NCI-H2196 treated with DMSO at 0.1 percent for 48 hours (cell line): Measurements from ENCODE around the gene MR1.
A peak's percentile ranks its signal among the peaks of the same experiment; 100 is the strongest.

Experiments used
- DNase-seq: peaks from one replicate; lab custom pipeline; 2025; ENCODE audit not compliant: unreplicated experiment; lab: John Stamatoyannopoulos, UW

The MR1 gene

DNA sequence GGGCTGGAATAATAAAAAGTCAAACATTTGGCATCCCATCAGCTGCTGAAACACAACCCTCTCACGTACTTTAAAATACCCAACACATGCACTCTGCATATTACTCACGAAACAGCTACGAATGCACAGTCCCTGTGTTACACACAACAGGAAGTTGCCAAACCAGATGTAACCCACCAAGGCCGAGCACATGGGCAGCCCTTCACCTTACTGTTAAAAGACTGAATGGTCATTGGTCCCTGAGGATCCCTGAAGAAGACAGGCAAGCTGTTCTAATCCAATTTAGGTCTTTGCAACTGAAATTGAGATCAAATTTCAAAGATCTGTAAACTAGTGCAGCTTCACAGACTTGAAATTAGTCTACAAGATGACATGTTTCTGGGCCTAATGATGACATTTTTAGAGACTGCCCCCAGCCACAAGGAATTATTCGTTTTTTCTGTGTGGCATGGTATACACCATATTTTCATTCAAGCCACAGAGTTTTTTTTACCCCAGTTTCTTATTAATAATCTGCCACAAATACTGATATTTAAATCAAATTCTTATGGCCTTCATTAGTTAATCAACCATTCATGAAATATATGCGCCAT is 29.1 kb downstream of the MR1 start:
- no peak for DNase-seq

DNA sequence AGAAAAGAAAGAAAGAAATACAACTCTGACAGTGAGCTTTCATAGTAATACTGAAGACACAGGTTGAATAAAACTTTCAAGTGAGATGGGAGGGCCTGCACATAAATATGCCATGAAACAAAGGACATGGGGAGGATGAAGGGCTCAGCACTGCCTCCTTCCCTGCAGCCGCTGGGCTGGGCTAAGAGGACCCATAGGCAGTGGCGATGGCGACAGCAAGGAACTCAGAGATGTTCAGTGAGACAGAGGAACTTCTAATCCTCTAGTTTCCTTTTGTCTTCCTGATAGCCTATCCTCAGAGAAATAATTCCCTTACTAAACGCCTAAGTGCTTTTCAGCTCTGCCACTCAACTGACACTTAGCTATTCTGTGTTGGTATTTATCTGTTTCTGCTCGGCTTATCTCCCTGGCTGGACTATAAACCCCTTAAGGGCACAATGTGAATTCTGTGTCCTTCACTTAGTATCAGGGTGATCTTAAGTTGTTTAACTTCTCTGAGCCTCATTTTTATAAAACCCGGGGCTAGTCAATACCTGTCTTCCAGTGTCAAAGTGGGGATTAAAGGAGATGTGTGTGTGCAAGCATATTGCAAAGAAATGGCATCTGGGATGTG is 30.3 kb downstream of the MR1 start:
- DNase-seq = no peak

- DNase-seq = no peak
These were observed 30.9 kb downstream of the MR1 start for GRCh38 chr1:181064702-181065101.

- DNase-seq = peak; percentile 67
These were observed 39.9 kb downstream of the MR1 start for GRCh38 chr1:181073638-181074037.

DNA sequence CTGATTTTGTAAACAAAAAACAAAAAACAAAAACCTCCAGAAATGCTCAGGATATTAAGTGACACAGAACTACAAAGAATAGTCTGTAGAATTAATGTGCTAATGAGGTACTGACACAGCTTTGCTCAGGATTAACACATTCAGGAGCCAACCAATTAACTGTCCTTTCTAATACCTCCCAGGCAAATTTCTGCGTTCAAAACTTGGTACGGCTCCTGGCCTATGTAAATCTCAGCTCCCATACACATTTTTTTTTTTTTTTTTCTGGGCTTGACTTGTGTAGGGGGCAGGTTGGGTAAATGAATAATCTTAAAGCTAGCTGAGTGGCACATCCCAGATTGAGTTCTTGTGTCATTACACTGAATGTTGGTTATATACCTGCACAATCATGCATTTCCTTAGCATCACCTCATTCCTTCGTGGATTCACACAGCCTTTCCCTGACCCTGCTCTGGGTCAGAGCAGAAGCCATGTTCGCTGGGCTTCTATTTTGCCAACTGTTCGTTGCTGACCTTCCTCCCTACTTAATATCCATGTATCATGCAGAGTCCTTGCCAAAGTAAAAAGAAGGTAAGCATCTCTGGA is 42.1 kb downstream of the MR1 start:
- DNase-seq = no peak

DNA sequence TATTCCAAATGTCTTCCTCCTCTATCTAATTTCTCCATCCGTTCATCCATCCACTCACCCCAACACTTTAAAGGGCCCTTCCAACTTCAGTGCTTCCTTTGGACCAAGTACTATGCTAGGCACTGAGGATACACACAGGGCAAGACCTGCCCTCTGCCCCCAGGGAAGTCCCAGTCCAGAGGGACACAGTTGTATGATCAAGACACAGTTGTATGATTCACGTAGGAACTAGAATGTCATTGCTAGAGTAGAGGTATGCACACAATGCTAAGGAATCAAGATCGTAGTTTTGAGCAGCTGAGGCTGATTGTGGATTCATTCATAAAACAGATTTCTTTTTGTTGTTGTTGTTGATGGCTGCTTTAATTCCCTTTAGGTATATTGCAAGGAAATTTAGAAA is 43.1 kb downstream of the MR1 start:
- DNase-seq = no peak

DNA sequence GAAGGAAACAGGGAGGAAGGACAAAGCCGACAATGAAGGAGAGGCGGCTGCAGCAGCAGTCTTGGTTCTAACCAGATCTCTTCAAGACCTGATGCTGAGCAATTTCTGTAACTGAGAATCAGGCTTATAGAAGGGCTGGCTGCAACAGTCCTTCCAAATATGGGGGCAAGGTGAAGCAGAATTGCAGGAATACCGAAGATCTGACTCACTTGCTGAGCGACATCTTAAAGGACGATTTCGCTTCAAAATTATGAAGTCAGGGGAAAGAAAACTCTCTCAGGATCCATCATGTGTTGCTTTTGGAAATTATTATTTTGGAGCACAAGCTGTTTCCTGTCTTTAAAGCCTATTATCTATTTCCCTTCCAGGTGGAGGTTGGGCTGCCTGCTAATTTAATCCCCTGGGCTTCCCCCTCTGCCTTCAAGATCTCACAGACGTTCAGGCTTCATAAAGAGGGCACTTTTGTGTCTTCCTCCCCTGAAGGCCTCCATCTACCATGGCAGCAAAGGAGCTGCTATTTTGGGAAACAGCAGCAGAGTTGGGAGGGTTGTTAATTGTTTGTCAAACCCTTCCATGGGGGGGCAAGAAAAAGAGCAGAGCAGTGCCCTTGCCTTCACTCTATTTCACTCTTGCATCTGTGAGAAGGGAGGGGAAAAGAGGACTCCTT is 43.9 kb downstream of the MR1 start:
- DNase-seq = no peak

DNA sequence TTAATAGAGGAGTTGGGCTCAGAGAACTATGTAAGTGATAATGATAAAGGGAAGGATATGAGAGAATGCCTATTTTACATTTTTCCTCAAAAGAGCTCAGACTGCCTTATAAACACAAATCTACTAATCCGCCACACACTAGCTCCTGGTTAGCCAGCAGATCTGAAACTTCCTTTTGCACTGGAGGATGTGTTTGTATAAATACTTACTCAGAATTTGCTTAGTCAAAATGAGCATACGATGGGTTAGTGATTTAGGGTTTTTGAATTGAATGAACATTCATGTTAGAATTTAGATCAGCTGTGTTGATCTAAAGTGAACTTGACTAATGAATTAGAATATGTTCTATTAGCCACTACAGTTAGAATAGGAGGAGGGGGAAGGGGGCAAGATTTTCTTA is 45.6 kb downstream of the MR1 start:
- no peak for DNase-seq

DNA sequence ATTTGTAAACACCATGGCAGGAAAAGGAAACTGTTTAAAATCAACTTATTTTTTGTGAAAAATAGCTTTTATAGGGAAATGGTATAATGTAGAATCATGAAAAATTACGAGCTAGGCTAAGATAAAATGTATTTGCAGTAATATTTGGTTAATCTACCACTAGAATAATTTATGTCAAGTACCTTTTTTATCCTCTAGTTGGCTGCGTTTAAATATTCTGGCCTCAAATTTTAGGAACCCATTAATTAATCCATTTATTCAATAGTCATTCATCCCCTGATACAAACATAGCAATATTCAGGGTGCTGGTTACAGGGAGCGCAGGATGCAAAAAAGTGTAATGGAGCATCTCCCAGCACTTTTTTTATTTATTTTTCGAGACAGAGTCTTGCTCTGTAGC is 46.1 kb downstream of the MR1 start:
- no peak for DNase-seq

DNA sequence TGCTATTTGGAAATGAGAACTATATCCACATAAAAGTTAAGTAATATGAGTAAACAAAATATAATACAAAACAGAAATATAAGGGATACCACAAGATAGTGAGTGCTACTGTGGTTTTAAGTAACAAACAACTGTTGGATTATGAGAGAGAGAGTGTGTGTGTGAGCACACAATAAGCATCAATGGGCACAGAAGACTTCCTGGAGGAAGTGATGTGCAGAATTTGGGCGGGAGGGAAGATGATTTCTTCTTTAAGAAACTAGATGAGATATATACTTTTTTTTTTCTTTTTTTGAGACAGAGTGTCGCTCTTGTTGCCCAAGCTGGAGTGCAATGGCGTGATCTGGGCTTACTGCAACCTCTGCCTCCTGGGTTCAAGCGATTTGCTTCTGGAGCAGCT is 46.8 kb downstream of the MR1 start:
- DNase-seq = no peak

DNA sequence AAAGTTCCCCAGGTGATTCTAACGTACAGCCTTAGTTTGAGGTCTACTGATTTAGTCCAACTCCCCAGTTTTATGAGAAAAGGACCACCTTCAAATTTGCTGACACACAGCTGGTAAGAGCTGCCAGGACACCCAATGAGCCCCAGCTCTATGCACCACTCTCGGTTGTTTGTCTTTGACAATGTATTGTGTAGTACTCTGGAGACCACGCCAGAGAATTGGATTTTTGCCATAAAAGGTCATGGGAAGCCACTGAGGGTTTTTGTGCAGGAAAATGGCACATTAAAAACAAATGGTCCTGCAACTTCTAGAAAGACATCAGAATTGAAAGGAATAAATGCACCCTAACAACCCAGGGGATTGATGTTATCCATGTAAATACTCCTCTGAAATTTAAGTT is 47.6 kb downstream of the MR1 start:
- no peak for DNase-seq

- DNase-seq = peak; percentile 58
These were observed 50.2 kb downstream of the MR1 start for GRCh38 chr1:181083842-181084605.

DNA sequence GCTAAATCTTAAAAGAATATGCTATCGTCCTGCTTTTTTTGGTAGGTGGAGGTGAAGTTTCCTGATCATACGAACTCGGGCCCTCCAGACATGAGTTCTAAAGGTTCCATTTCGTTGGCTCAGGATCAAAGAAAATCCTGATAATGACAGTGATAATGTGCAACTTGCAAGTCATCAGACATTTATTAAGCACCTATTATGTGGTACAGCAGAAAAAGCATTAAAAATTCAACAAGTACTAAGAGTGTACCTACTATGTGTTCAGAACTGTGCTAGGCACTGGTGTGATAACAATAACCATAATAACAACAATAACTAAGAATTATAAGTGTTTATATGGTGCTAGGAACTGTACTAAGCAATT is 50.8 kb downstream of the MR1 start:
- DNase-seq = no peak

DNA sequence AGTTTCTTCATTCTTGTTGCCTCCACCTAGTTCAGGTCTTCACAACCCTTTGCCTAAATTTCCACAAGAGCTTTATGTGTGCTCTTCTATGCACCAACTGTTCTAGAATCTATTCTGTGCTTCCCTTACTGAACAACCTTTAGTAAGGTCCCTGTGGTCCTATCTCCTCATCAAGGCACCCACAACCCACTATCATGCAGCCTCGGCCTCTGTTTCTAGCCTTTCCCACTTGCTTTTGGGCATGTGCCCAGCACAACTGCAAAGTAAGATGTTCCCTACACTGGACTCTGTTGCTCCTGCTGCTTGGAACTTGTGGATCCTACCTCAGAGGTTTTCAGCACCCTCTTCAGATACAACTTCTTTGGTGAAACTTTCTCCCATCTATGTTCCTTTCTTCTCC is 52.3 kb downstream of the MR1 start:
- no peak for DNase-seq

DNA sequence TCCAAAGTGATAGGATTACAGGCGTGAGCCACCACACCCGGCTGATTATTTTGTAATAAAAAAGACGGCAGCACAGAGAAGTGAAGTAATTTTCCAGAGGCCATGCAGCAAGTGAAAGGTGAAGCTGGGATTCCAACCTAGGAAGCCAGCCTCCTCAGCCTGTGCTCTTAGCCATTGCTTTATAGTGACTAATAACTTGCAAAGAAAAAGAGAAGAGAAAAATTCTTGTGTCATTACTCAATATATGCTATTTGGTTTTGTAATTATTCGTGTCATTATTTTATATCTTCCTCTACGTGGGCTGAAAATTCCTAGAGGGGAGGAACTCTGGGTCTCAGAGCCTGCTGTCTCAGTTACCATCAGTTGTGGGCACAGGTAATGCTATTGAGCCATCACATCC is 53.1 kb downstream of the MR1 start:
- no peak for DNase-seq

- no peak for DNase-seq
These were observed 53.7 kb downstream of the MR1 start for GRCh38 chr1:181087400-181087901.

DNA sequence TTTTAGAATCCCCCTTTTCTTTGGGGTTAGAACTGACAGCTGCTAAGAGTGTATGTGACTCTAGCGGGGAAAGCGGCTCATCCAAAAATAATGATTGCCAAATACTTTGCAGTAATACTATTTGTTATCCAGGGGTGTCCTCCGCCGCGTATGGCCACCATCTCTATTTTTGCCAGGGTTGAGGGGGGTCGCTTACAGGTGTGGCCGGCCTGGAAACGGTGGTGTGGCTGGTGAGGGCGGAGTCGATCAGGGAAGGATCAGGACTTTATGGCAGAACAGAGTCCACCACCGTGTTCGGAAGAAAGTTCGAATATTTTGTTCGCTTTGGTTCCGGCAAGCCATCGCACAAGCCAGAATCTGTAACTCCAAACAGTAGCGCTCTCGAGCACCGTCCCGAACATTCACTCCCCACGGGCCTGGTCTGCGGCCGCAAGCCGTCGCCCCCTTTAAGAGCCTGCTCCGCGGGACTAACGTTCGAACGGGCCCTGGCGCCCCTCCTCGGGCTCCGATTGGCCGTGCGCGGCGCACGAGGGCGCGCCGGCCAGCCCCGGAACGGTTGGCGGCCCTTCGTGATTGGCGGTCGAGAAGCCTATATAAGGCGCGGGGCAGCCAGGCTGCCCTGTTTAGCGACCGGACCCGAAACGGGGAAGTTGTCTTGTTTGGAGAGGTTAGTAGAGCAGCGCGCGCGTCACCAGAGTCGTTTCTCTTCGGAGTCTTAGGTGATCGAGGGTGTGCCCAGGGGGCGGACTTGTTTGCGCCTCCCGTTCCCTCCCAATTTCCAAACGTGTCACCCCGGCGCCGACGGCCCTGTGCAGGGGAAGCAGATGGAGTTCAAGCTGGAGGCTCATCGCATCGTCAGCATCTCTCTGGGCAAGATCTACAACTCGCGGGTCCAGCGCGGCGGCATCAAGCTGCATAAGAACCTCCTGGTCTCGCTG is 54.6 kb downstream of the MR1 start, which contains the start of gene IER5:
IER5 (plus strand) TSS at position 622 of the 938 bp plus-strand sequence; CDS start at position 825, 203 bp downstream.
- DNase-seq = peak; percentile 92

DNA sequence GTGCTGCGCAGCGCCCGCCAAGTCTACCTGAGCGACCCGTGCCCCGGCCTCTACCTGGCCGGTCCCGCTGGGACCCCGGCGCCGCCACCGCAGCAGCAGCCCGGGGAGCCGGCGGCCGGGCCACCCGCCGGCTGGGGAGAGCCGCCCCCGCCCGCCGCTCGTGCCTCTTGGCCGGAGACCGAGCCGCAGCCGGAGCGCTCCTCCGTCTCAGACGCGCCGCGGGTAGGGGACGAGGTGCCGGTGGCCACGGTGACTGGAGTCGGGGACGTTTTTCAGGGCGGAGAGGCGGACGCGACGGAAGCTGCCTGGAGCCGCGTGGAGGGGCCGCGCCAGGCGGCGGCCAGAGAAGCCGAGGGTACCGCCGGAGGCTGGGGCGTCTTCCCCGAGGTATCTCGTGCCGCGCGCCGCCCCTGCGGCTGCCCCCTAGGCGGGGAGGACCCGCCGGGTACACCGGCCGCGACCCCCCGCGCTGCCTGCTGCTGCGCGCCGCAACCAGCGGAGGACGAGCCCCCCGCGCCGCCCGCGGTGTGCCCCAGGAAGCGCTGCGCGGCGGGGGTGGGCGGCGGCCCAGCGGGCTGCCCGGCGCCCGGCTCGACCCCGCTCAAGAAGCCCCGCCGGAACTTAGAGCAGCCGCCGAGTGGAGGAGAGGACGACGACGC is 55.4 kb downstream of the MR1 start:
- no peak for DNase-seq

- DNase-seq = no peak
These were observed 56.1 kb downstream of the MR1 start for GRCh38 chr1:181089676-181090544.
